IMR-90 (cell line): ENCODE data around the gene PSMG1. TPM values are rescaled to one million over a fixed set of nuclear protein-coding genes. Genes with fewer than 3 reads are reported as not detected.

Experiments used
- ATAC-seq: fragments of 200-7000 bp; cut with Tn5 transposase; 2 replicates; pipeline ENCODE4 v1.9.1; 2020; ENCODE audit warnings: low read depth, mild to moderate bottlenecking, moderate library complexity
- BruUV-seq: library from RNA; stranded (reverse); fragments of 400-500 nt; replicated peaks from 2 replicates; lab custom pipeline; 2021; lab: Mats Ljungman, UMichigan
- CTCF ChIA-PET: fragments of 300-600 bp; formaldehyde crosslinking; extraction: SDS; loops from one replicate; lab custom pipeline; 2021; ENCODE audit warnings: antibody characterized with exemption; lab: Yijun Ruan, JAX
- POLR2A ChIA-PET: fragments of 300-600 bp; sonication (Branson Sonifier 250); formaldehyde crosslinking; loops from one replicate; lab custom pipeline; 2022; ENCODE audit warnings: antibody characterized with exemption; ENCODE audit not compliant: unreplicated experiment; lab: Charles Lee
- DNase-seq: peaks from one replicate; pipeline ENCODE4 v3.0.0; 2013
- H2AFZ ChIP-seq: replicated peaks from 2 replicates; pipeline ENCODE3; 2013; ENCODE audit warnings: low read length, mild to moderate bottlenecking; ENCODE audit not compliant: poor library complexity
- H2AK5ac ChIP-seq: 2 replicates; pipeline ENCODE4 v1.6.1; 2013; ENCODE audit warnings: low read depth, low read length, inconsistent platforms
- H2AK9ac ChIP-seq: replicated peaks from 2 replicates; pipeline ENCODE3; 2013; ENCODE audit warnings: mild to moderate bottlenecking, low read depth, low read length, moderate library complexity; ENCODE audit not compliant: poor library complexity
- H2BK120ac ChIP-seq: 2 replicates; pipeline ENCODE4 v1.6.1; 2013; ENCODE audit warnings: low read depth, low read length, inconsistent platforms
- H2BK15ac ChIP-seq: 3 replicates; pipeline ENCODE4 v1.6.1; 2013; ENCODE audit warnings: low read depth, low read length, inconsistent platforms
- H2BK20ac ChIP-seq: 2 replicates; pipeline ENCODE4 v1.6.1; 2013; ENCODE audit warnings: low read depth, mild to moderate bottlenecking, inconsistent platforms, low read length, moderate library complexity
- H2BK5ac ChIP-seq: 2 replicates; pipeline ENCODE4 v1.6.1; 2013; ENCODE audit warnings: mild to moderate bottlenecking, low read depth, low read length, inconsistent platforms; ENCODE audit not compliant: poor library complexity, severe bottlenecking
- H3K14ac ChIP-seq: replicated peaks from 2 replicates; pipeline ENCODE4 v1.6.1; 2013; ENCODE audit warnings: low read depth, low read length, inconsistent platforms
- H3K18ac ChIP-seq: 2 replicates; pipeline ENCODE4 v1.6.1; 2013; ENCODE audit warnings: low read depth, low read length, control low read depth
- H3K23ac ChIP-seq: 2 replicates; pipeline ENCODE4 v1.6.1; 2013; ENCODE audit warnings: low read depth, low read length, inconsistent platforms
- H3K27ac ChIP-seq: 2 replicates; pipeline ENCODE4 v1.5.1; 2013; ENCODE audit warnings: mild to moderate bottlenecking, control low read depth, low read length; ENCODE audit not compliant: insufficient read depth
- H3K27me3 ChIP-seq: 2 replicates; pipeline ENCODE4 v1.6.1; 2013; ENCODE audit warnings: low read length; ENCODE audit not compliant: control insufficient read depth, insufficient read depth
- H3K36me3 ChIP-seq: 2 replicates; pipeline ENCODE4 v1.6.1; 2013; ENCODE audit warnings: low read length, mixed read lengths; ENCODE audit not compliant: control insufficient read depth, insufficient read depth
- H3K4ac ChIP-seq: 2 replicates; pipeline ENCODE4 v1.6.1; 2013; ENCODE audit warnings: low read depth, low read length, inconsistent platforms
- H3K4me1 ChIP-seq: 2 replicates; pipeline ENCODE4 v1.6.1; 2013; ENCODE audit warnings: low read length, mixed read lengths; ENCODE audit not compliant: control insufficient read depth, insufficient read depth
- H3K4me2 ChIP-seq: 2 replicates; pipeline ENCODE4 v1.6.1; 2013; ENCODE audit warnings: low read depth, mild to moderate bottlenecking, control low read depth, low read length, moderate library complexity
- H3K4me3 ChIP-seq: 2 replicates; pipeline ENCODE4 v1.5.1; 2013; ENCODE audit warnings: low read depth, mild to moderate bottlenecking, control low read depth, low read length, moderate library complexity; ENCODE audit not compliant: insufficient read depth
- H3K56ac ChIP-seq: 2 replicates; pipeline ENCODE4 v1.6.1; 2013; ENCODE audit warnings: low read length, inconsistent platforms; ENCODE audit not compliant: insufficient read depth; ENCODE audit errors: extremely low read depth
- H3K79me1 ChIP-seq, 2 experiments: 2 replicates each; pipeline ENCODE4 v1.6.1; 2013; ENCODE audit warnings: low read length in 2 of 2, inconsistent platforms in 1 of 2, low read depth in 1 of 2
- H3K9ac ChIP-seq: 2 replicates; pipeline ENCODE4 v1.6.1; 2013; ENCODE audit warnings: low read depth, low read length, control low read depth
- H3K9me1 ChIP-seq: 2 replicates; pipeline ENCODE4 v1.6.1; 2013; ENCODE audit warnings: low read length, inconsistent platforms; ENCODE audit not compliant: insufficient read depth
- H3K9me3 ChIP-seq: 2 replicates; pipeline ENCODE4 v1.6.1; 2013; ENCODE audit warnings: low read length; ENCODE audit not compliant: control insufficient read depth, insufficient read depth
- H4K20me1 ChIP-seq: 2 replicates; pipeline ENCODE4 v1.6.1; 2013; ENCODE audit warnings: low read length, inconsistent platforms; ENCODE audit not compliant: insufficient read depth
- H4K5ac ChIP-seq: 2 replicates; pipeline ENCODE4 v1.6.1; 2013; ENCODE audit warnings: mild to moderate bottlenecking, low read depth, low read length, control low read depth
- H4K8ac ChIP-seq, 2 experiments: 2 replicates each; pipeline ENCODE4 v1.6.1; 2013; ENCODE audit warnings: low read depth in 2 of 2, low read length in 2 of 2, control low read depth in 1 of 2, inconsistent platforms in 1 of 2
- H4K91ac ChIP-seq: 2 replicates; pipeline ENCODE4 v1.6.1; 2013; ENCODE audit warnings: low read depth, low read length, inconsistent platforms; ENCODE audit not compliant: insufficient read depth
- CEBPB ChIP-seq: IDR thresholded peaks from 2 replicates; pipeline ENCODE4 v1.6.1; 2012; ENCODE audit warnings: low read depth, low read length, improper control_type of control experiment
- MAFK ChIP-seq: IDR thresholded peaks from 2 replicates; pipeline ENCODE4 v1.6.1; 2012; ENCODE audit warnings: low read depth, low read length, improper control_type of control experiment
- POLR2A ChIP-seq: IDR thresholded peaks from 2 replicates; pipeline ENCODE4 v1.6.1; 2012; ENCODE audit warnings: mild to moderate bottlenecking, low read depth, low read length
- RAD21 ChIP-seq: IDR thresholded peaks from 2 replicates; pipeline ENCODE4 v1.6.1; 2012; ENCODE audit warnings: low read length, improper control_type of control experiment
- RCOR1 ChIP-seq: IDR thresholded peaks from 2 replicates; pipeline ENCODE4 v1.6.1; 2012; ENCODE audit warnings: mild to moderate bottlenecking, low read length, improper control_type of control experiment; ENCODE audit not compliant: insufficient replicate concordance
- RFX5 ChIP-seq: IDR thresholded peaks from 2 replicates; pipeline ENCODE4 v1.8.0; 2012; ENCODE audit warnings: low read depth, mild to moderate bottlenecking, low read length, moderate library complexity
- WGBS, 2 experiments: methylation state at CpG; one replicate each; pipeline versions ENCODE4 v1.1.5 to v1.1.7; 2013; ENCODE audit warnings: missing lambda C conversion rate in 2 of 2; ENCODE audit not compliant: insufficient read length in 1 of 2; ENCODE audit errors: extremely low coverage in 2 of 2; 5-methylcytosine and 5-hydroxymethylcytosine counted together
- dilution Hi-C: fragments of 300-500 bp; cut with HindIII; formaldehyde crosslinking; loops from one replicate; pipeline ENCODE4 v1.14.3; 2018; ENCODE audit warnings: low sequenced_read_pairs; ENCODE audit not compliant: unreplicated experiment
- in situ Hi-C: fragments of 300-500 bp; cut with MboI; formaldehyde crosslinking; loops from 3 replicates; pipeline ENCODE4 v1.14.3; 2019; ENCODE audit warnings: low sequenced_read_pairs, inconsistent platforms, mixed read lengths
- intact Hi-C: fragments of 100-400 bp; cut with micrococcal nuclease; formaldehyde crosslinking; loops from 2 replicates; pipeline ENCODE4 v1.10.0; 2022
- polyA plus RNA-seq, 3 experiments: library from polyadenylated mRNA; depleted of rRNA; stranded (reverse); fragments of >200 nt; gene quantifications; 2 replicates each; pipeline ENCODE4 v1.2.3, GENCODE V29; 2012; ENCODE audit warnings: low replicate concordance in 1 of 3
- total RNA-seq: library from RNA; depleted of rRNA; stranded (reverse); fragments of >200 nt; gene quantifications from 2 replicates; pipeline ENCODE4 v1.2.3, GENCODE V29; 2012

The PSMG1 gene
- total and polyA plus RNA-seq, 2 of the 4 experiments (the other 2 are of a cell fraction) = 37.8 to 45.4 TPM

- DNase-seq (peak; percentile 48), ATAC-seq (peak; percentile 57)
- H4K8ac ChIP-seq = no peak overlapping the region
- H3K23ac ChIP-seq = no peak overlapping the region
- TF ChIP-seq RFX5 (no peak), RAD21 (no peak), CEBPB (0 out of 2 replicates have a peak, but pooled peaks have one; percentile 5), POLR2A (no peak), RCOR1 (no peak), MAFK (no peak)
- no peak overlapping the region for H3K9ac ChIP-seq
- H3K36me3 ChIP-seq = peaks cover 19% of the 10 kb centered on the region
- POLR2A ChIA-PET = no interaction called here
- H3K9me1 ChIP-seq = peaks cover 7% of the 10 kb centered on the region; the same call in 1 of the 2 replicates
- H3K79me1 ChIP-seq = peaks cover 10 to 32% of the 10 kb centered on the region in 2 experiments; a peak in 2 of 4 replicates
- in situ Hi-C loops (loop anchor here (10.0 kb wide), 1 partner anchor 671 kb away; no protein-coding TSS in a partner anchor), dilution Hi-C loops (no loop called here), intact Hi-C loops (no loop called here)
- H2AK5ac ChIP-seq = no peak overlapping the region
- peaks cover 2% of the 10 kb centered on the region; the same call in 1 of the 2 replicates for H3K4me1 ChIP-seq
- no peak overlapping the region for H3K4me2 ChIP-seq
- H2BK20ac ChIP-seq = no peak overlapping the region
- WGBS, 2 experiments = no CpG with 5 or more reads among the region's 3 CpGs
- H3K27ac ChIP-seq = no peak overlapping the region
- no peak overlapping the region for H3K56ac ChIP-seq
- H3K4ac ChIP-seq = no peak overlapping the region
- no peak overlapping the region for H2AFZ ChIP-seq
- H3K18ac ChIP-seq = no peak overlapping the region
- no peak overlapping the region for H4K91ac ChIP-seq
- H4K5ac ChIP-seq = no peak overlapping the region
- peaks cover 6% of the 10 kb centered on the region; the same call in 1 of the 2 replicates for H4K20me1 ChIP-seq
- no peak overlapping the region for H2AK9ac ChIP-seq
- H2BK120ac ChIP-seq = no peak overlapping the region
- H2BK15ac ChIP-seq = no peak overlapping the region
- no peak overlapping the region for H2BK5ac ChIP-seq
- CTCF ChIA-PET = interaction anchor here (0.8 kb wide), 1 partner anchor 9 kb away, joined by 3 read pairs; no protein-coding TSS in a partner anchor
- H3K9me3 ChIP-seq = no peaks in the 10 kb centered on the region
- no peak overlapping the region for H3K4me3 ChIP-seq
- no TSS peak for BruUV-seq
- H3K27me3 ChIP-seq = no peaks in the 10 kb centered on the region
- no peak overlapping the region for H3K14ac ChIP-seq
These were observed 7.0 kb downstream of the PSMG1 start for GRCh38 chr21:39176271-39176709.
